SK-N-SH (cell line): ENCODE measurements around the gene ZNF750. TPM values are rescaled to one million over a fixed set of nuclear protein-coding genes. Genes with fewer than 3 reads are reported as not detected.

Source experiments
- CTCF ChIA-PET: fragments of 300-600, 350-600 bp; formaldehyde crosslinking; extraction: SDS; loops from one replicate; lab custom pipeline; 2021; lab: Yijun Ruan, JAX
- POLR2A ChIA-PET: fragments of 350-600 bp; sonication (Branson Sonifier 250); formaldehyde crosslinking; extraction: SDS; loops from one replicate; lab custom pipeline; 2020; ENCODE audit warnings: antibody characterized with exemption, inconsistent platforms; lab: Yijun Ruan, JAX
- DNase-seq: peaks from one replicate; pipeline ENCODE4 v3.0.0; 2012
- H2AFZ ChIP-seq: fragments of 200-600 bp; sonication (generic); 2 replicates; pipeline ENCODE4 v1.8.1; 2016; ENCODE audit warnings: antibody characterized with exemption, mild to moderate bottlenecking, low read depth
- H3F3A ChIP-seq: fragments of 200-600 bp; sonication (generic); replicated peaks from 2 replicates; pipeline ENCODE3; 2016; ENCODE audit warnings: antibody characterized with exemption, mild to moderate bottlenecking; ENCODE audit not compliant: insufficient read depth
- H3K27ac ChIP-seq, 2 experiments: fragments of 200-500 bp in 1 of 2; fragments of 200-600 bp in 1 of 2; sonication (Bioruptor generic) in 1 of 2; sonication (generic), shearing (Covaris generic) in 1 of 2; 2 replicates each; pipeline versions ENCODE4 v1.5.1 to v1.6.1; 2014 to 2016; ENCODE audit warnings: low read depth in 2 of 2, inconsistent platforms in 1 of 2, low read length in 1 of 2, mild to moderate bottlenecking in 1 of 2, mixed read lengths in 1 of 2
- H3K27me3 ChIP-seq: fragments of 200-600 bp; sonication (generic), shearing (Covaris generic); 2 replicates; pipeline ENCODE4 v1.6.1; 2016; ENCODE audit warnings: mixed run types; ENCODE audit not compliant: insufficient read depth
- H3K36me3 ChIP-seq, 2 experiments: fragments of 200-500 bp in 1 of 2; fragments of 200-600 bp in 1 of 2; sonication (Bioruptor generic) in 1 of 2; sonication (generic) in 1 of 2; replicated peaks in 1 of 2; 2 replicates each; pipeline versions ENCODE3 to v1.5.1; 2014 to 2016; ENCODE audit warnings: low read length in 1 of 2, mild to moderate bottlenecking in 1 of 2; ENCODE audit not compliant: insufficient read depth in 2 of 2, control insufficient read depth in 1 of 2
- H3K4me1 ChIP-seq, 2 experiments: fragments of 200-500 bp in 1 of 2; fragments of 200-600 bp in 1 of 2; sonication (Bioruptor generic) in 1 of 2; sonication (generic), shearing (Covaris generic) in 1 of 2; 2 replicates each; pipeline versions ENCODE4 v1.5.1 to v1.6.1; 2014 to 2016; ENCODE audit warnings: low read depth in 1 of 2, low read length in 1 of 2, mixed run types in 1 of 2; ENCODE audit not compliant: insufficient read depth in 2 of 2, control insufficient read depth in 1 of 2
- H3K4me2 ChIP-seq: fragments of 200-600 bp; sonication (generic), shearing (Covaris generic); 2 replicates; pipeline ENCODE4 v1.6.1; 2017; ENCODE audit warnings: mixed run types
- H3K4me3 ChIP-seq, 2 experiments: fragments of 200-500 bp in 1 of 2; fragments of 200-600 bp in 1 of 2; sonication (Bioruptor generic) in 1 of 2; sonication (generic), shearing (Covaris generic) in 1 of 2; 2 replicates each; pipeline versions ENCODE4 v1.5.1 to v1.8.1; 2014 to 2016; ENCODE audit warnings: low read depth in 2 of 2, inconsistent platforms in 1 of 2, low read length in 1 of 2, mild to moderate bottlenecking in 1 of 2, mixed read lengths in 1 of 2, moderate library complexity in 1 of 2
- H3K79me2 ChIP-seq: fragments of 200-600 bp; sonication (generic); 2 replicates; pipeline ENCODE4 v1.8.1; 2017; ENCODE audit warnings: mild to moderate bottlenecking; ENCODE audit not compliant: insufficient read depth
- H3K9ac ChIP-seq: fragments of 200-600 bp; sonication (generic); 2 replicates; pipeline ENCODE4 v1.6.1; 2017; ENCODE audit warnings: mixed run types
- H3K9me2 ChIP-seq: fragments of 200-600 bp; sonication (generic); 2 replicates; pipeline ENCODE4 v1.6.1; 2017; ENCODE audit warnings: mixed run types
- H3K9me3 ChIP-seq: fragments of 200-600 bp; sonication (generic); 2 replicates; pipeline ENCODE4 v1.6.1; 2017; ENCODE audit warnings: mixed run types, mild to moderate bottlenecking, moderate library complexity
- H4K20me1 ChIP-seq: fragments of 200-600 bp; sonication (generic); 2 replicates; pipeline ENCODE4 v1.6.1; 2017; ENCODE audit warnings: mild to moderate bottlenecking, mixed run types; ENCODE audit not compliant: insufficient read depth
- ELF1 ChIP-seq: IDR thresholded peaks from 2 replicates; pipeline ENCODE4 v1.4.0; 2012
- EP300 ChIP-seq, 2 experiments: IDR thresholded peaks; 2 replicates each; pipeline versions ENCODE4 v1.4.0 to v1.6.1; 2012; ENCODE audit warnings: borderline replicate concordance in 1 of 2, low read depth in 1 of 2, low read length in 1 of 2
- EZH2phosphoT487 ChIP-seq: fragments of 200-600 bp; sonication (generic); IDR thresholded peaks from 2 replicates; pipeline ENCODE4 v1.6.1; 2017; ENCODE audit warnings: low read depth, mixed run types, mild to moderate bottlenecking, antibody characterized with exemption, moderate library complexity, borderline replicate concordance
- FOSL2 ChIP-seq: IDR thresholded peaks from 2 replicates; pipeline ENCODE4 v1.4.0; 2012; ENCODE audit warnings: low read depth, mild to moderate bottlenecking, moderate library complexity, borderline replicate concordance
- FOXJ3 ChIP-seq: sonication (generic); formaldehyde crosslinking; IDR thresholded peaks from 2 replicates; pipeline ENCODE4 v1.5.1; 2020; ENCODE audit warnings: mild to moderate bottlenecking, missing genetic modification reagents
- FOXM1 ChIP-seq: IDR thresholded peaks from 2 replicates; pipeline ENCODE4 v1.4.0; 2012; ENCODE audit warnings: low read depth, mild to moderate bottlenecking
- GABPA ChIP-seq: IDR thresholded peaks from 2 replicates; pipeline ENCODE4 v1.4.0; 2012; ENCODE audit warnings: low read depth, mild to moderate bottlenecking
- GATA2 ChIP-seq: sonication (generic); formaldehyde crosslinking; IDR thresholded peaks from 2 replicates; pipeline ENCODE4 v1.5.0; 2020; ENCODE audit warnings: mild to moderate bottlenecking, missing genetic modification reagents
- IRF3 ChIP-seq: fragments of 150-350 bp; IDR thresholded peaks from 2 replicates; pipeline ENCODE4 v1.6.1; 2016; ENCODE audit warnings: mild to moderate bottlenecking, low read depth, low read length
- MAX ChIP-seq: IDR thresholded peaks from 2 replicates; pipeline ENCODE4 v1.4.0; 2012; ENCODE audit warnings: low read depth
- MEF2A ChIP-seq: IDR thresholded peaks from 2 replicates; pipeline ENCODE4 v1.4.0; 2012; ENCODE audit warnings: low read depth, borderline replicate concordance
- MXI1 ChIP-seq: IDR thresholded peaks from 2 replicates; pipeline ENCODE4 v1.6.1; 2012; ENCODE audit warnings: mild to moderate bottlenecking, low read depth, low read length, improper control_type of control experiment
- NFIC ChIP-seq: IDR thresholded peaks from 2 replicates; pipeline ENCODE4 v1.4.0; 2012; ENCODE audit warnings: borderline replicate concordance
- NRF1 ChIP-seq: IDR thresholded peaks from 2 replicates; pipeline ENCODE4 v1.6.1; 2012; ENCODE audit warnings: low read depth, mild to moderate bottlenecking, low read length
- POLR2AphosphoS5 ChIP-seq: IDR thresholded peaks from 2 replicates; pipeline ENCODE4 v1.6.1; 2012; ENCODE audit warnings: low read depth, low read length
- RAD21 ChIP-seq: IDR thresholded peaks from 2 replicates; pipeline ENCODE4 v1.6.1; 2012; ENCODE audit warnings: mild to moderate bottlenecking, low read length
- RCOR1 ChIP-seq: fragments of 150-350 bp; IDR thresholded peaks from 2 replicates; pipeline ENCODE4 v1.6.1; 2017; ENCODE audit warnings: antibody characterized with exemption, low read length
- REST ChIP-seq: IDR thresholded peaks from 2 replicates; pipeline ENCODE4 v1.6.1; 2012; ENCODE audit warnings: mild to moderate bottlenecking, low read depth, low read length, moderate library complexity
- RXRA ChIP-seq: IDR thresholded peaks from 2 replicates; pipeline ENCODE4 v1.4.0; 2012; ENCODE audit warnings: low read depth, mild to moderate bottlenecking, borderline replicate concordance
- SIN3A ChIP-seq: IDR thresholded peaks from 2 replicates; pipeline ENCODE4 v1.6.1; 2012; ENCODE audit warnings: low read depth, mild to moderate bottlenecking, low read length, moderate library complexity, borderline replicate concordance
- SMC3 ChIP-seq: IDR thresholded peaks from 2 replicates; pipeline ENCODE4 v1.6.1; 2012; ENCODE audit warnings: low read depth, low read length, improper control_type of control experiment
- TAF1 ChIP-seq: IDR thresholded peaks from 2 replicates; pipeline ENCODE4 v1.6.1; 2012; ENCODE audit warnings: low read depth, mild to moderate bottlenecking, low read length, moderate library complexity, borderline replicate concordance
- TCF12 ChIP-seq: IDR thresholded peaks from 2 replicates; pipeline ENCODE4 v1.4.0; 2012
- USF1 ChIP-seq: IDR thresholded peaks from 2 replicates; pipeline ENCODE4 v1.4.0; 2012; ENCODE audit warnings: low read depth, borderline replicate concordance
- YY1 ChIP-seq: IDR thresholded peaks from 2 replicates; pipeline ENCODE4 v1.4.0; 2012; ENCODE audit warnings: low read depth, mild to moderate bottlenecking
- ZBTB33 ChIP-seq: IDR thresholded peaks from 2 replicates; pipeline ENCODE4 v1.4.0; 2012; ENCODE audit warnings: low read depth, borderline replicate concordance
- WGBS: methylation state at CpG from one replicate; pipeline ENCODE4 v1.1.6; 2017; ENCODE audit warnings: low lambda C conversion rate; 5-methylcytosine and 5-hydroxymethylcytosine counted together
- polyA plus RNA-seq, 3 experiments: library from polyadenylated mRNA; depleted of rRNA; stranded (reverse); fragments of >200 nt; gene quantifications; 2 replicates each; pipeline ENCODE4 v1.2.3, GENCODE V29; 2012

Gene ZNF750
- polyA plus RNA-seq, 1 of the 3 experiments (the other 2 are of a cell fraction), result not detected

GRCh38 chr17:82830249-82830661 is 9.6 kb downstream of the ZNF750 start:
- H3K9me3 ChIP-seq, result no peaks in the 10 kb centered on the region
- peaks cover 3 to 11% of the 10 kb centered on the region in 2 experiments; a peak in 1 of 4 replicates for H3K4me1 ChIP-seq
- no peaks in the 10 kb centered on the region for H3F3A ChIP-seq
- peak overlapping the region in 1 of 2 experiments; percentile 78; a peak in 2 of 4 replicates for H3K27ac ChIP-seq
- H3K79me2 ChIP-seq, result no peaks in the 10 kb centered on the region
- no peak overlapping the region; a peak in 1 of 4 replicates for H3K4me3 ChIP-seq
- H3K27me3 ChIP-seq, result no peaks in the 10 kb centered on the region
- POLR2A ChIA-PET, result interaction anchor here (1.2 kb wide), 1 partner anchor 13 kb away, joined by 5 read pairs; no protein-coding TSS in a partner anchor
- H3K9me2 ChIP-seq, result no peaks in the 10 kb centered on the region
- no peak overlapping the region for H3K9ac ChIP-seq
- peaks cover 2 to 13% of the 10 kb centered on the region in 2 experiments for H3K36me3 ChIP-seq
- DNase-seq, result peak; percentile 99
- no peak overlapping the region for H3K4me2 ChIP-seq
- 67% methylated on average over 11 of the region's 22 CpGs for WGBS
- CTCF ChIA-PET, result interaction anchor here (1.0 to 2.8 kb wide), 6 partner anchors 10 to 247 kb away, joined by 3 to 17 read pairs (median 5); partner anchors contain the start of gene ZNF750
- H4K20me1 ChIP-seq, result no peaks in the 10 kb centered on the region; the same call in 1 of the 2 replicates
- H2AFZ ChIP-seq, result no peak overlapping the region
- TF ChIP-seq RXRA, result no peak
- TF ChIP-seq RCOR1, result no peak
- peak; percentile 71 for TF ChIP-seq NFIC
- TF ChIP-seq IRF3, result no peak
- no peak for TF ChIP-seq FOSL2
- no peak for TF ChIP-seq SMC3
- TF ChIP-seq YY1, result no peak
- peak; percentile 80 for TF ChIP-seq NRF1
- no peak for TF ChIP-seq GABPA
- no peak for TF ChIP-seq USF1
- 0 out of 2 replicates have a peak, but pooled peaks have one; percentile 5 for TF ChIP-seq RAD21
- TF ChIP-seq MAX, result no peak
- no peak for TF ChIP-seq POLR2AphosphoS5
- TF ChIP-seq TAF1, result no peak
- TF ChIP-seq FOXJ3, result no peak
- no peak for TF ChIP-seq GATA2 (CRISPR knock-in tag)
- TF ChIP-seq EZH2phosphoT487, result no peak
- no peak for TF ChIP-seq MXI1
- no peak for TF ChIP-seq ZBTB33
- no peak for TF ChIP-seq MEF2A
- TF ChIP-seq FOXM1, result no peak
- TF ChIP-seq TCF12, result no peak
- peak in 1 of 2 experiments; percentile 38; a peak in 1 of 4 replicates for TF ChIP-seq EP300 (IDR thresholded peaks at IDR 0.05; ENCODE audit: borderline replicate concordance in 1 of 2, low read depth in 1 of 2, low read length in 1 of 2)
- TF ChIP-seq REST, result no peak
- TF ChIP-seq SIN3A, result no peak
- TF ChIP-seq ELF1, result no peak
